Panc1 (cell line): ENCODE data around the gene KLHDC10. TPM values are rescaled to one million over a fixed set of nuclear protein-coding genes. Genes with fewer than 3 reads are reported as not detected.

Experiments used
- ATAC-seq: fragments of 200-7000 bp; cut with Tn5 transposase; 2 replicates; pipeline ENCODE4 v1.9.1; 2020; ENCODE audit warnings: mild to moderate bottlenecking, moderate library complexity
- BruUV-seq: library from RNA; stranded (reverse); fragments of 400-500 nt; replicated peaks from 2 replicates; lab custom pipeline; 2021; lab: Mats Ljungman, UMichigan
- CTCF ChIA-PET: fragments of 300-600 bp; sonication (Branson Sonifier 250); formaldehyde crosslinking; loops from one replicate; lab custom pipeline; 2022; ENCODE audit warnings: antibody characterized with exemption; lab: Charles Lee
- POLR2A ChIA-PET: fragments of 300-600 bp; sonication (Branson Sonifier 250); formaldehyde crosslinking; loops from one replicate; lab custom pipeline; 2022; ENCODE audit warnings: antibody characterized with exemption; lab: Charles Lee
- DNase-seq: peaks from one replicate; pipeline ENCODE4 v3.0.0-alpha.2; 2010; ENCODE audit warnings: low read depth, low spot score
- H3K27ac ChIP-seq: 2 replicates; pipeline ENCODE4 v1.5.1; 2011; ENCODE audit warnings: mild to moderate bottlenecking, low read length, inconsistent platforms
- H3K27me3 ChIP-seq: fragments of 200-500 bp; sonication (Bioruptor generic); 2 replicates; pipeline ENCODE4 v1.6.0; 2014; ENCODE audit warnings: low read length, inconsistent platforms; ENCODE audit not compliant: control insufficient read depth, insufficient read depth
- H3K36me3 ChIP-seq: fragments of 200-500 bp; sonication (Bioruptor generic); 2 replicates; pipeline ENCODE4 v1.5.1; 2014; ENCODE audit warnings: inconsistent platforms, mild to moderate bottlenecking, low read length, moderate library complexity; ENCODE audit not compliant: control insufficient read depth, insufficient read depth
- H3K4me1 ChIP-seq: 2 replicates; pipeline ENCODE4 v1.5.1; 2011; ENCODE audit warnings: inconsistent platforms, mild to moderate bottlenecking, low read length, moderate library complexity; ENCODE audit not compliant: control insufficient read depth, insufficient read depth
- H3K4me3 ChIP-seq, 2 experiments: 2 replicates each; pipeline ENCODE4 v1.5.1; 2011 to 2012; ENCODE audit warnings: low read depth in 2 of 2, low read length in 2 of 2, mild to moderate bottlenecking in 2 of 2, inconsistent platforms in 1 of 2, moderate library complexity in 1 of 2
- H3K9me3 ChIP-seq: fragments of 200-500 bp; sonication (Bioruptor generic); 2 replicates; pipeline ENCODE4 v1.5.1; 2014; ENCODE audit warnings: low read depth, mild to moderate bottlenecking, inconsistent platforms, low read length, moderate library complexity; ENCODE audit not compliant: control insufficient read depth, insufficient read depth
- CTCF ChIP-seq: fragments of 450-650 bp; IDR thresholded peaks from 2 replicates; pipeline ENCODE4 v1.5.1; 2017; ENCODE audit warnings: mild to moderate bottlenecking
- POLR2AphosphoS5 ChIP-seq: IDR thresholded peaks from 2 replicates; pipeline ENCODE4 v1.6.1; 2012; ENCODE audit warnings: mild to moderate bottlenecking, low read depth, low read length, moderate library complexity
- REST ChIP-seq, 2 experiments: IDR thresholded peaks; 2 replicates each; pipeline ENCODE4 v1.6.1; 2011 to 2012; ENCODE audit warnings: low read depth in 2 of 2, control low read depth in 1 of 2, low read length in 1 of 2, mild to moderate bottlenecking in 1 of 2, moderate library complexity in 1 of 2; ENCODE audit not compliant: insufficient read depth in 1 of 2
- SIN3A ChIP-seq: IDR thresholded peaks from 2 replicates; pipeline ENCODE4 v1.6.1; 2012; ENCODE audit warnings: low read depth, mild to moderate bottlenecking, low read length, moderate library complexity, borderline replicate concordance; ENCODE audit not compliant: insufficient read depth
- TCF7L2 ChIP-seq: IDR thresholded peaks from 2 replicates; pipeline ENCODE4 v1.6.1; 2011; ENCODE audit warnings: mild to moderate bottlenecking, low read depth, low read length, inconsistent platforms
- in situ Hi-C: cut with HindIII; loops from 2 replicates; pipeline ENCODE4 v1.10.0; 2016; ENCODE audit warnings: low sequenced_read_pairs, low pct_unique_long_range_greater_than_20kb
- intact Hi-C: fragments of 100-400 bp; cut with micrococcal nuclease; formaldehyde crosslinking; loops from one replicate; pipeline ENCODE4 v1.10.0; 2022; ENCODE audit not compliant: unreplicated experiment
- total RNA-seq: library from RNA; stranded (reverse); gene quantifications from one replicate; pipeline ENCODE4 v1.2.1, GENCODE V29; 2021; ENCODE audit not compliant: unreplicated experiment

Gene KLHDC10
- total RNA-seq, 1 experiment from 2014 or later = 26.7 TPM

- no TSS peak for BruUV-seq
- ATAC-seq (no peak), DNase-seq (no peak)
- Histone ChIP-seq H3K4me1 (peaks cover 9% of the 10 kb centered on the region; the same call in 1 of the 2 replicates), H3K9me3 (no peaks in the 10 kb centered on the region), H3K36me3 (no peaks in the 10 kb centered on the region; the same call in 1 of the 2 replicates), H3K4me3 (no peak overlapping the region), H3K27ac (no peak overlapping the region), H3K27me3 (no peaks in the 10 kb centered on the region)
- ChIA-PET CTCF (no interaction called here), POLR2A (no interaction called here)
- in situ Hi-C loops = no loop called here
- TF ChIP-seq SIN3A (no peak), REST (IDR thresholded peaks at IDR 0.05; ENCODE audit: insufficient read depth in 1 of 2, low read depth in 2 of 2, low read length in 1 of 2) (no peak), TCF7L2 (no peak), POLR2AphosphoS5 (no peak), CTCF (no peak)
- intact Hi-C loops = no loop called here
Measured at GRCh38 chr7:130065500-130066152, 4.7 kb upstream of the KLHDC10 start.

- DNase-seq = no peak
- intact Hi-C loops = no loop called here
- Histone ChIP-seq H3K4me3 (peak overlapping the region; percentile 82 to 91), H3K36me3 (peaks cover 3% of the 10 kb centered on the region; the same call in 1 of the 2 replicates), H3K27ac (peak overlapping the region; percentile 85), H3K4me1 (peaks cover 21% of the 10 kb centered on the region; the same call in 1 of the 2 replicates), H3K9me3 (no peaks in the 10 kb centered on the region), H3K27me3 (no peaks in the 10 kb centered on the region)
- ChIA-PET POLR2A (interaction anchor here (0.5 to 0.7 kb wide), 4 partner anchors 18 to 783 kb away, joined by 4 to 12 read pairs (median 6); no protein-coding TSS in a partner anchor), CTCF (interaction anchor here (0.5 to 0.9 kb wide), 2 partner anchors 570 to 652 kb away, joined by 3 read pairs; no protein-coding TSS in a partner anchor)
- no TSS peak for BruUV-seq
- in situ Hi-C loops = no loop called here
- TF ChIP-seq CTCF (no peak), REST (IDR thresholded peaks at IDR 0.05; ENCODE audit: insufficient read depth in 1 of 2, low read depth in 2 of 2, low read length in 1 of 2) (no peak), POLR2AphosphoS5 (no peak), TCF7L2 (no peak)
- ATAC-seq = no peak
Measured at GRCh38 chr7:130069179-130069977, 956 bp upstream of the KLHDC10 start.
